Hematopoietic multipotent progenitor cell treated with erythropoietin and hydrocortisone succinate and interleukin-3 and kit ligand, for 8 days (in vitro differentiated cells): ENCODE measurements around the gene STXBP6.
"Not testable (repeated sequence)": the region's sequence is repeated elsewhere in the genome, so short reads cannot be mapped to it uniquely, and the experiment has no call there.

Source experiments
- DNase-seq: peaks from one replicate; pipeline ENCODE4 v3.0.0-alpha.2; 2015

Gene STXBP6

DNA sequence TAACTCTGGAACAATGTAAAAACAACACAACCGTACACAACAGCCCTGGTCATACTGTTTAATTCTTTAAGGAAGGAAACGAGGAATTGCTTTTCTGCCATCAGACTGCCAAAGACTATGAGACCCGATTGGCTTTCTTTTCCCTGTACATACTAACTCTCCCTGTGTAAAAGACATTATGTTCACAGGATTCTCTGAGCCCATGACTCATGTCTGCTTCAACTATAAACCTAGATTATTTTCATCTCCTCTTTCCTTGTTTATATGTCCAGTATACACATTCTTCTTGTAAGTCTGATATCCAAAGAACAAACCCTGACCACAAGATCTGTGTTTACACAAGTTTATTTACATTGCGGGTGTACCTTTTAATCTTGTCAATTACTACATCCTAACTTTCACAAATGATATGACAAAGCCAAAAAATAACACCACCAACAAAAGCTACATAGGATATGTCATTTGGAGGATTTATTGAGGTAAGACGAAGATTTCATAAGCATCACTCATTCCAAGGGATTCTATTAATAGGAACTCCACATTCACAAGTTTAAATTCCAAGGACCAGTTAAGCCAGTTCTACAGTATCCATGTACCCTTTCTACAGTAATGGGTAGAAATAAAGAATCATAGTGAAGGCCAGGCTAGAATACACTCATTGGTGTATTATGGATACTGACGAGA, 67.3 kb downstream of the STXBP6 start:
- no peak for DNase-seq

DNA sequence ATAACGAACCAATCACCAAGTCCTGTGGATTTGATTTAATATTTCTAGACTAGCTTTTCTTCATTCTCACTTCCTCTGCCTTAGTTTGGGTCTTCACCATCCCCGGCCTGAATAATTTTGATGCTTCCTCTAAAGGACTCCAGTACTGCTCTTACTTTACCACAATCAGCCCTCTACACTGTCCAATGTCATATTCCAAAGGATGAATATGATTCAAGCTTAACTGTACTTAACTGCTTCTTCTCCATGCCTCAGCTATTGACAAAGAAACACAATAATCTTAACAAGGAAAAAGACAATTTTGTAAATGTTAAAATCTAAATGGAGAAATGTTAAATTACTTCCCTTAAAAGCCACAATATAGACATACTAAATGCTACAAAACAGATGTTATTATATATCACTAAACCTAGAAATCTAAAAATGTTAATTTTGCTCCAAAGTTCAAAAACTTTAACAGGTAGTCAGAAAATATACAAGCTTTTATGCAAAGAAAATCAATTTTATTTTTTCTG, 70.2 kb downstream of the STXBP6 start:
- DNase-seq: no peak

DNA sequence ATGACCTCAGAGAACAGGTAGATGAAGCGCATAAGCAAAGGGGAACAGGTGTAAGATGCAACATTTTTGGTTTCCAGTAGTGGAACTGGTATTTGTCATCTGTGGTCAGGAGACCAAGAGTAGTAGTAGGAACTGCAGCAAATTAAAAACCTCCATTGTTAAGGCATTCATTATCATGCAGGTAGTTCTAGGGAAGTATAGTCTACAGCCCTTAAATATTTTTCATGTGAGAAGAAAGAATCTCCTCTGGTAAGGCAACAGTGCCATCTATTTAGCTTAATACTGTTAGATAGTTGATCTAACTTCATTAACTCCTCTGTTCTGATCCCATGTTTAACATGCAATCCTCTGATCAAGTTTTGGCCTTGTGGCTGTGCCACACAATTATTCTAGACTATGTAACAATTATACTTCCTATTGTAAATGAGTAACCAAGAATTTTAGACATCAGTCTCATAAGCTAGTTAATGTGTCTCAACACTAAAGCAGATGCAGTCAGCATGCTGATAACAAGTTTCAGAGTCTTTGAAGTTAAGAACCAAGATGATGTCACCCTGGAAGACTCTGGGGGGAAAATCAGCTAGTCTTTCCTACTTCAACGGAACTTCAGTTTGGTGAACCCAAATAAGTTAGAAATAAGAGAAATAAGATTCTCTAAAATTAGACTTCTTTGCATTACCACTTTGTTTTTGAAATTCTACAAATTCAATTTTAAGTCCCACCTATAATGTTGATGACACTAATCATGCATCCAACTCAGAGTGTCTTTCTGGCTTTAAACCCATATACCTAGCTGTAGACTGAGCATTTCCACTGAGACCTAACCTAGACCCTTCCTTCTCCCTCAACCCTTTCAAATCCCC, 70.9 kb downstream of the STXBP6 start:
- DNase-seq: no peak

DNA sequence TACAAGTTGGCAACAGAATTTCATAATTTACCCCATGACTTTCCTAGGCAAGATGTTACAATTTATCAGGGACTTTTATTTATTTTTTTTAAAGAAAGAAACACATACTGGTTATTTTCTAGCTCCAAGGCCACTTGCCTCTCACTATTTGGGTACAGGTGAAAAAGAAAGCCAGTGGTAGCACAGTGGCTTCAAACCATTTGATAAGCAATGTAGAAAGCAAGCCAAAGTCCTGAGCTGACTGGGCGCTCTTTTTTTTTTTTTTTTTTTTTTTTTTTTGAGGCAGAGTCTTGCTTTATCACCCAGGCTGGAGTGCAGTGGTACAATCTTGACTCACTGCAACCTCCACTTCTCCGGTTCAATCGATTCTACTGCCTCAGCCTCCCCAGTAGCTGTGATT, 73.3 kb downstream of the STXBP6 start:
- DNase-seq: no peak

DNA sequence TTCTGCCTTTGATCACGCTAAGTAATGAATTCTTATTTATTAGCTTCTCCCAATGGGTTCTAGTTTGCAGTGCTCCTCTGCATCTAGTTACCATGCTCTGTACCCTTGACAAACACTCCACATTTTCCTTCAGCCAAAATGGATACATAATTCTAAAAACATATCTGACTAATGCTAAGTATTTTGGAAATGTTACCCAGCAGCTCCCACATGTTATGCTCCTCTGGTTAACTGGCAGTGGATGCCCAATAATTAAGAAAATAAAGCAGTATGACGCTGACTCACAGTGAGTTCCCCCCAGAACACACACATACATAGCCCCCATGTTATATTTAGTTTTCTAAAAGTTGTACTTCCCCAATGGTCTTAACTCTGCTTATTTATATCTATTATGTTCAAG, 74.6 kb downstream of the STXBP6 start:
- no peak for DNase-seq

DNA sequence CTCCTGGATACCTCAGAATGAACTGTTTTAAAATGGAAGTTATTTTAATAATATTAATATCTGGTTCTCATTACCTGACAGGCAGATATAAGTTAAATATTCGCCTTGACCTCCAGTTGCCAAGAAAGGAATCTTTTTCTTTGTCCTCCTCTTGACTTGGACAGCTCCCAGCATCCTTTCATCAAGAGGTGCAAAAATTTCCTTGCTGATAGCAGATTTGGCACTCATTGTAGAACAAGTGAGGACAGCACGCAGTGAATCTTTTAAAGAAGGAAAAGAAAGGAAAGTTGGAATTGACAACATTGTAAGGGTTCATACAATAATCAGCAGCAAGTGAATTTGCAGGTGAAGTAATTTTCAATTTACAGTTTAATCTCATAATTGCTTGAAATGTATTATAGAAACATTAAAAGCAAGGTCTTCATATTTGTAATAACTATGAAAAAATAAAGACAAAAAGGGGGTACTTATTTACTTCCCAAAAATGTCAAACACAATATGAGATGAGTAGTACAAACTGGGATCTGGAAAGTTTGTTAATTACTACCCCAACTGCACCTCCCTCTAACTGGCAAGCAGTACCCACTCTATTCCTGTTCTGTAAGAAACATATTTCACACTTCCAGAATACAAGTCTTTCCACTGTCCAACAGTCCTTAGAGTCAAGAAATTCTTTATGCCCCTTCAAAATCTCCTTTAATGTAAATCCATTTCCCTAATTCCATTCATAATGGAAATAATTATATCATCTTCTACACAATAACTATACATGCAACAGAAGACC, 75.2 kb downstream of the STXBP6 start:
- DNase-seq: no peak

DNA sequence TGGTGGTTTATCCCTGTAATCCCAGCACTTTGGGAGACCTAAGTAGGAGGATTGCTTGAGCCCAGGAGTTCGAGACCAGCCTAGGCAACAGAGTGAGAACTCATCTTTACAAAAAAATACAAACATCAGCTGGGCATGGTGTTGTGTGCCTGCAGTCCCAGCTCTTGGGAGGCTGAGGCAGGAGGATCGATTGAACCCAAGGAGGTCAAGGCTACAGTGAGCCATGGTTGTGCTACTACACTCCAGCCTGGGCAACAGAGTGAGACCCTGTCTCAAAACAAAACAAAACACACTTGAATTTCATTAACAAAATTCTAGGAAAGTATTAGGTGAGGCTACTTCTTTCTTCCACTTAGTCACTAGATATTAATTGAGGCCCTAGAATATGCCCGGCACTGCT, 77.1 kb downstream of the STXBP6 start:
- no peak for DNase-seq

DNA sequence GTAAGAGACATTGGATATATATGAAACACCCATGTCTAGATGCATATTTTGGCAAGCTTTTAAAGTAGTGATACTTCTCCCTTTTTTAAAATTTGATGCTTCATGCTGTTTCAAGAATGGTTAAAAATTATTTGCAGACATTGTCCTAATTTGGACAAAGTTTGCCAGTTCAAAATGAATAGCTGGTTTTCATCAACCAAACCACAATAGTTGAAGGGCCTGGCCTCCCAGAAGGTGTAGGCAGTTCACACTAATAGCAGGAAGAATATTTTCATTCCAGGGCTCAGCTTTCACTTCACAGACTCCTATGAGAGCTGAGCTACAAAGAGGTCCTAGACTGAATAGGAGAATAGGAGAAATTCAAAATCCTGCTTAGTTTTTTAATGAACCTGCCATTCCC, 78.7 kb downstream of the STXBP6 start:
- no peak for DNase-seq

DNA sequence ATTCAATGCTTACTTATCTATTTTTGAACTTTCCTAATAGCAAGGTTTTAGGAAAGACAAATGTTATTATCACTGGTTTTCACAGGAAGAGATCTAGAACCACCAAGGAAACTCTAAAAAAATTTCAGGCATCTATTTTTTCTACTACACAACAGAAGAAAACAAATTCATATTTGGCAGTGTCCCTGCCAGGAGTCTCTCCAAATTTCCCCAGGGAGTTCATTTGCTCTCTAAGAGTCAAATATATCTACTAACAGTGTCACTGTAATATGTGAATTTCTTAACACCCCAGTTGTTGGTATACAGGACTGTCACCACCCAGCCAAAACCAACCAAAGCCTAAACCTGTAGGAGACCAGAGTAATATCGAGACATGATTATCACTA, 83.4 kb downstream of the STXBP6 start:
- DNase-seq: no peak

DNA sequence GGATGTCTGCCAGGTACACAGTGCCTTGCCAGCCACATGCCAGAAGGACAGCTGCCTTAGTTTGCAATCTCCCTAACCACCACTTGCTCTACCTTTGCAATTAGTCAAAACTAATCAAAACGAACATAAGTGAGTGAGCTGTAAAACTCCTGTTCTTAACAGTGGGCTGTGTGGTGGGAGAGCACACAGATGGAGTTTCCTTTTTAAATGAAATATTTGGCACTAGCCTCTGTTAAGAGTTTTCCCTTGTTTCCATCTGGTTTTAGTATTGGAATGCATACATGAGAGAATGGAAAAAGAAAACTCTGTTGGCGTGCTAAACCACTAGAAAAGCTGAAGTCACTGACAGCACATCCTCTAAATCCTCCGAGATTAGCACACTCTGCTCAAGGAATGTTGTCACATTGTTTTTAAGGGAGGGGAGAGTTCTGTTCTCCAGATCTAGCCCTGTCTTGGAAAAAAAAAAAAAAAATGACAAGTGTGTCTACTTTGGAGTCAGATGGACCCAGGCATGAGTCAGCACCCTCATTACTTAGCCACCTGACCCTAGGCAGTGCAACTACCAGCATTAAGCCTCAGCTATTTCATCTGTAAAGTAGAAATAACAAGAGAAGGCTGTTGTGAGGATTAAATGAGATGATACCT, 83.9 kb downstream of the STXBP6 start:
- peak; percentile 20 for DNase-seq

DNA sequence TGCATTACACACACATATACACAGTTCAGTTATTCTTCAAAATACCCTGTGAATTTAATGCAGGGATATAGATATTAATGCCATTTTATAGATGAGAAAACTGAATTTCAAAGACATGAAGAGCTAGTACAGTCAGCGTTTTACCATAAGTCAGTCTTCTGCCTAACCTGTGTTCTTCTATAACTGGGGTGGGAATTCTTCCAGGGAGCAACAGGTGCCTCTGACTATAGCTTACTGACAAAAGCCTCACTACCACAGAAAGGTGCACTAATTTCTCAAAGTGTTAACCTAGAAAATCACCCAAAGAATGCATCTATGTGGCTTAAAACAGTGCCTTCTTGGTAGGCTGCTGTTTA, 84.4 kb downstream of the STXBP6 start:
- DNase-seq: no peak

DNA sequence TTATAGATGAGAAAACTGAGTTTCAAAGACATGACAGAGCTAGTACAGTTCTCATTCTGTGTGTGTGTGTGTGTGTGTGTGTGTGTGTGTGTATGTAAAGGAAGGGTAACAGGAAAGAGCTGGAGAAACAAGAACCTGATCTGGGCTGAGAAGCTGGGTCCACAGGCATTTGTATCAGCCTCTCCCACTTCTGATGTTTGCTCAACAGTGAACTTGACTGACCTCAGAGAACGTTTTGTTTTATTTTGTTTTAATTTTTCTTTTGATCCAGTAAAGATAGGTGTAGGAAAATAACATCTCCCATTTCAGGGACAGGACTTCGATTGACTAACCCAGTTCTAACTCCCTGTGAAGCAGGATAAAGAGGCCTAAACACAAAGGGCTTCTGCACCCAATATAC, 85.4 kb downstream of the STXBP6 start:
- no peak for DNase-seq

DNA sequence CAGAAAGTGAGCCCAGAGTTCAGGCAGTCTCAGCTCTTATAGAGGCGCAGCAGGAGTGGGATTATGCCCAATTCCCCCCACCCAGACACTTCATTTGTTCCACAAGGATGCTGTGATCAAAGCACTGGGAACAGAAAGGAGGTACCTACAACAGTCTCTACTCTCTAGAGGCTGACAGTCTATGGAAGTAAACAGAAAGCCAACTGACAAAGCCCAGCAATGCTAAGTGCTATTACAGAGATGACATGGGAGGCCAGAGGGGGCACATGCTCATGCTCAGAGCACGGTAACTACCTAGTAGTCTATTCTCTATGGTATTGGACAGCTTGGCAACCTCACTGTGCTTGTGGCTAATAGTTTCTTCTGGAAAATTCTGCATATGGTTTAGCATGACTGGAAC, 85.9 kb downstream of the STXBP6 start:
- no peak for DNase-seq

DNA sequence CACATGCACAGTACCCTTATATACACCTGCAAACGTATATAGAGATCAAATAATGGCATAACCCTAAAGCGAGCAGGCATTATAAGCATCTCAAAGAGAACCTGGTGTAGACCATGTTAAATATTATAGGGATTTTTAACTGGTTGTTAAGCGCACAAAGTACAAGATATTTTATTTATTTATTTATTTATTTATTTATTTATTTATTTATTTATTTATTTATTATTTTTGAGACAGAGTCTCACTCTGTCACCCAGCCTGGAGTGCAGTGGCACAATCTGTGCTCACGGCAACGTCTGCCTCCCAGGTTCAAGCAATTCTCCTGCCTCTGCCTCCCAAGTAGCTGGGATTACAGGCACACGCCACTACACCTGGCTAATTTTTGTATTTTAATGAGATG, 87.8 kb downstream of the STXBP6 start:
- DNase-seq: not testable (repeated sequence)

DNA sequence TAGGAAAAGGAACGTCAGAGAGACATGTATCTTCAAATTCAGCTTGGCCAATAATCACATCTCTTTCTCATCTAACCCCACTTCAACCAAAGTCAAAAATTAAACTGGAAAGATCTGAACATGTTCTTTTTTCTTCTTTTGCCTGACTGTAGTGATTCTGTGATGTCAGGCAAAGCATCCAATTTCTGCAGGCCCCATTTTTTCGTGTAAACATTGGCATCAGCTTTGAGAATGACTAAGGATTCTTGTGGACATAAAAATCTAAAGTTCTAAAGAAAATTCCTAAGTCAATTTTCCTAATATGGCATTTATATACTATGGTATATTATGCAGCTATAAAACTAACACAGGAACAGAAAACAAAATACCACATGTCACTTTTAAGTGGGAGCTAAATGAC, 89.1 kb downstream of the STXBP6 start:
- no peak for DNase-seq

DNA sequence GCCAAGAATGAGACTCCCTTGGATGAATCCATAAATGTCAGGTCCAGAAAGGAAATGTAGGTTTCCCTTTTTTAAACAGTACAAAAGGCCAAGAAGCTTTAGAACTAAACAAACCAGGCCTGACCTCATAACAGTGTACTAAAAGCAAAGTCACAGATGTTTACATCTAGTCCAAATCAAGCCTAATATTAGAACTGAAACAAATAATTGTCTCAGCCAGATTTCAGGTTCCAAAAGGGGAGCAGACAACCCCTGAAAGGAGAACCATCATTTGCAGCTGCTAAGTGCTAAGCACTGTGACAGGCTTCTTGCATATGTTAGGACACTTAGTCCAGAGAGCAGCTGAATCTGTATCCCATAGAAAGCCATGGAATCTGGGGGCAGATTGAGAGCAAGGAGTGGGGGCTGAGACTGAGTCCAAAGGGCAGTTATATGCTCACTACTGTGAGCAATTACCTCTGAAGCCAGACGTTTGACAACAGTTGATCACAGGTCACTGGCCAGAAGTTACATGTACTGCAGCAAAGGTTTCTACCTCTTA, 90.1 kb downstream of the STXBP6 start:
- DNase-seq: no peak

DNA sequence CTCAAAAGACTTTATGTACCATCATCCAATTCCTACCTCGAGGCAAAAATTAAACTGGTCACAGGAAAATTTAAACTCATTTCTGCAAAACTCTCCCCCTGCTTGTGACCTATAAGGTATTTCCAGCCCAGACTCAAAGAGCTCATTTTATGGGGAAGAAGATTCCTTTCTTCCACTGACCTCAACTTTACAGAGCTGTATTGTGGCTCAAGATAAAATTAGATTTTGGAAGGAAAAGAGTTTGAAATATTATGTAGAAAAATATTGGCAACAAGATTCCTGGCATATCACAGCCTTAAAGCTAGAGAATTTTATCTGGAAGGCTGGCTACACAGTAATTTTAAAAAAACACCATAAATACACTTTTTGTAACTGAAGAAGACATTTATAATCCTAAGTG, 91.7 kb downstream of the STXBP6 start:
- DNase-seq: no peak

DNA sequence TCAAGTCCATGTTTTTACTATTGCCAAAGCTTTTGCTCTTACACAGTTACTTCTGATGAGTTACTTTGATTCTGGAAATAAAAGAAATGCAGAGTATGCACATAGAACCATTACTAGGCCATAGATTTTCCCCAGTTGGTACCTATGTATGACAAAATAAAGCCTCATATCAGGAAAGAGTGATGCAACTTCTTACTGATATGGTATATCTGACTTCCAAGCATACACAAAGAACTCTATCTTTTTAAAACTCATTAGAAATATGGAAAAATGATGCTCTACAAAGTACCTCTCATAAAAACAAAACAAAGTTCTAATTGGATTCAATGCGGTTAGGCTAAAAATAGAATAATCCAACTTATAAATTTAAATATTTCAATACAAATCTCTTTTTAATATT, 92.1 kb downstream of the STXBP6 start:
- no peak for DNase-seq

DNA sequence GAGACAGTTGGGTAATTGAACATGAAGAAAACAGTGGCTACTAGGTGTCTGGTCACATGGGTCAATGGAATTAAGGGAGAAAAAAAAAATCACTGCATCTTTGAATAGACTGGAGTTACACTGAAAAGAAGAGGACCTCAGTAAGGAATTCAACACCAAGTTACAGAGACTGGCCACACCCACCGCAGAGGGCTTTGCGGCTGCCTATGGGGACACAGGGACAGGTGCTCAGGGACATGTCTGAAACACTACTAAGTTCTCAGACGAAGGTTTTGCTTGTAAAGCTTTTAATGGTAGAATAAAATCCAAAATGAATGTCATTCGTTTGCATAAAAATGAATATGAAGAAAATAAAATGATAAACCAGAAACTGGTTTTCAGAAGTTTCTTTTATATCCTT, 93.8 kb downstream of the STXBP6 start:
- no peak for DNase-seq

DNA sequence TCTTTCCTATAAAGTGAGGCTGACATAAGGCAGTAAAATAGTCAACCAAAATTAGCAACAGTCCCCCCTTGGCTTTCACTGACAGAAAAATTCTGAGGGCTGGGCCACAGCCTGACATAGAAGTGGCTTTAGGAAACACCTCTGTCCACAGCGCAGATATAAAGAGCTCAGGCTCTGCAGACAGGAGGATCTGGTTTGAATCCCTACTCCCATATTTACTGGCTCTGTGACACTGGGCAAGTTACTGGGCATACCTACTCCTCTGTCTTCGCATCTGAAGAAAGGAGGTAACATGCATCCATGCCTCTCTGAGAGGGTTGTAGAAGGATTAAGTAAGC, 95.3 kb downstream of the STXBP6 start:
- DNase-seq: no peak

DNA sequence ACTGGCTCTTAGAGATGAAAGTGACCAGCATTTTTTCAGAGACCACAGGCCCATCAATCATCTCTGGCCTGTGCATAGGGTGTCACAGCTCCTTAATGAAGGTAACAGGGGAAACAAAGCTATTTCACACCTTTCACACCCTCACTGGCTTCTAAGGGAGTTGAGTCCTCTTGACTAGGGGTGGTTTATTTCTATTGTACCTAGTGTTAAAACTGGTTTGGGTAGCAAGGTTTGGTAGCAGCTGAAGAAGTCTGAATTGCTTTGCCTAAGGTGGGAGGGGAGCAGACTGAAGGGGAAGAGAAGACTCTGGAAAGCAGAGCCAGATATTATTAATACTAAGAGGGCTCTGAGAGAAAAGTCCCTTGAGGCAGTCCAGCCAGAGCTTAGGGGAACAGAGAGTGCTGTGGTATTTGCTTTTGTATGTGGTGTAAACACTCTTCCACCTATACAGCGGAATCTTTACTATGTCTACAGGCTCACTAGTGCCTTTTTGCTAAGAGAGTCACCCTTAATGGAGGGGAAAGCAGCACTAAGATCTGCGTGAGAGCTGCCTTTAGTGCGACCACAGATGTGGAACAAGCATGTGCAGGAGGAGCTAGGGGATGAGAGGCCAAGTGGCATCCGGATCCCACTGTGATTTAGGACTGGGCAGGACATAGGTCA, 95.8 kb downstream of the STXBP6 start:
- no peak for DNase-seq

DNA sequence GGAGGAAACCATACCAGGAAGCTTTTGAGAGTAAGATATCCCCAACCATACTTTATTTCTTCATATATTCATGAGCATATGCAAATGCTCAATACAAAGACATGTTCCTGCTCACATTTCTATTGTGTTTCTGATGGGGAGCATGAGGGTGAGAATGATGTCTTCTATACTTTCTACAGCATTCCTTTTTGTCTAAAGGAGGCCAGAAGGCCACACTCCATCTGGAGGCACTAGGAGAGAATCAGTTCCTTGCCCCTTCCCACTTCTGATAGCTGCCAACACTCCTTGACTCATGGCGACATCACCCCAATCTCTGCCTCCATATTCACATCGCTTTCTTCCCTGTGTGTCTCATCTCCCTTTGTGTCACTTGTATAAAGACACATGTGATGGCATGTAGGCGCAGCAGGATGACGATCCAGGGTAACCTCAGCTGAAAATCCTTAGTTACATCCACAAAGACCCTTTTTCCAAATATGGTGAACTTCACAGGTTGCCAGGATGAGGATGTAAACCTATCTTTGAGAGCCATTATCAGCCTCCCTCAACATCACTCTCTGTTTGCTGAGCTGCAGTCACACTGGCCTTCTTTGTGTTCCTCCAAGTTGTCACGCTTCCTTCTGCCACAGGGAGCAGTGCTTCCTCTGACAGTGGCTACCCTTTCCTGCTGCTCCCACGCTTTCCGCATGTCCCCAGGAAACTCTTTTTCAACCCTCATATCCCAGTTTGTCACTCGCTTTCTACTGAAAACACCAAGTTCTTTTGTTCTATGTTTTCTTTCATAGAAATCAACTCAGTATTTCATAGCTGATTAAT, 96.9 kb downstream of the STXBP6 start:
- DNase-seq: no peak
